IPS DF 19.7 (cell line): ENCODE results near the gene PRKCE.

ENCODE experiments used
- DNase-seq: peaks from one replicate; pipeline ENCODE4 v3.0.0-alpha.2; 2013; ENCODE audit warnings: low read depth, low spot score

PRKCE gene

GRCh38 chr2:46072101-46072820 is 420.8 kb downstream of the PRKCE start:
- DNase-seq: no peak

DNA sequence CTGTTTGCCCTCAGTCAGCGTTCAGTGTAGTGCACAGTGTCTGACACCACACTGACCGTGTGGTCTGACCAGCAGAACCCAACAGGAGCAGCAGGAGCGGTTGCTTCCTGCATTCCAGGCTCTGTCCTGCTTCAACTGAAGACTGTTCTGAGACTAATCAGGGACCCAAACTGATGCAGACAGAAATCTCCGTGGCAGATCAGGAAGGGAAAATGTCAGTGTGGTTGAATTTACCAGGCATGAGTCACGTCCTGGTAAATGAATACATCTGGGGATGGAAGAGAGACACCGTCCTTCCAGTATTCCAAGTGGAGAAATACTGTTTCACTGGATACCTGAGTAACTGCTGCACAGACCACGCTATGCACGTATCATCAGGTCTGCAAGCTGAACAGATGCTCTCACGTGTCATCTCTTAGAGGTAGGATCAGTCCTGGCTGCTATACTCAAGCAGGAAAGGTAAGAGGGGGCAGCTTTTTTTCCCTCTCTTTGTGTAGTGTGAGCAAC is 422.1 kb downstream of the PRKCE start:
- DNase-seq: no peak

GRCh38 chr2:46074501-46074900 is 423.0 kb downstream of the PRKCE start:
- DNase-seq: no peak

DNA sequence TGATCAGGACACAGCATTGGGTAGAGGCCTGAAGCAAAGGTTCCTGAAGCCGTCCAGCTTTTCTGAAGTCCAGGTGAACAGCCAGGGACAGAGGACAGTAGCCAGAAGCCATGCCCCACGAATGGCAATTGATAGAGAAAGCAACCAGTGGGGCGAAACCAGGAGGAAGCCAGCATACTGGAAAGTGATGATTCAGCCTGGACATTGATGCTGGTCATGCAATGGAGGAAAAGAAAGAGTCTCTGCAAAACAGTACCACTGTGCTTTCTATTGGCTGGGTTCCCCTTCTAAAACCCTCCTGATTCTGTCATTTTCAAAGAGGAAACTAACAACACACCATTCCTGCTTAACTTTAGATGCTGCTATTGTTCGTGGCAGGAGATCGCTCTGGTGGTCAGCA is 424.4 kb downstream of the PRKCE start:
- no peak for DNase-seq

DNA sequence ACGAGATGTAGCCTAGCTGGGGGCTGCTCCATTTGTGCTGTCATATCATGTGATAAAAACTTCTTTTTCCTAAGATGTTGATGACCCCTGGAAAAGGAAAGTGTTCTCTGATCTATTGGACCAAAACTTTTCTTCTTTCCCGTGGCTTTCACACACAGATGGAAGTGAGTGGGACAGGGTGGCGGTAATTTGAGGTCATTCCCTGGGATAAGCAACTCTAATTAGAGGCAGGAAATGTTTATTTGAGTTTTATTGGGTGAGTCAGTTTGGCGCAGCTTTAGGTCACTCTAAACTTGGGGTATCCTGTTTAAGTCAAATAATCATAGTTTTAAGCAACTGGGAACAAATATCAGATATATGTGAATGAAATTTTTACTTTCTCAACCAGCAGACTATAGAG is 424.8 kb downstream of the PRKCE start:
- no peak for DNase-seq

DNA sequence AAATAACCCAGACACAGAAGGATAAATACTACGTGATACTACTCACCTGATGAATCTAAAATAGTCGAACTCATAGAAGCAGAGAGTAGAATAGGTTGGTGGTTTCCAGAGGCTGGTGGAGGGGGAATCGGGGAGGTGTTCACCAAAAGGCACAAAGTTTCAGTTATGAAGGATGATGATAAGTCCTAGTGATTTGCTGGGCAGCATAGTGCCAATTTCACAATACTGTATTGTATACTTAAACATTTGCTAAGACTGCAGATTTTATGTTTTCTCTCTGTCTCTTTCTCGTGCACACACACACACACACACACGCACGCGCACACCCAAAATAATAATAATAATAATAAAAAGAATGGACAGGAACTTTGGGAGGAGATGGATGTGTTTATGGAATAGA is 425.4 kb downstream of the PRKCE start:
- no peak for DNase-seq

DNA sequence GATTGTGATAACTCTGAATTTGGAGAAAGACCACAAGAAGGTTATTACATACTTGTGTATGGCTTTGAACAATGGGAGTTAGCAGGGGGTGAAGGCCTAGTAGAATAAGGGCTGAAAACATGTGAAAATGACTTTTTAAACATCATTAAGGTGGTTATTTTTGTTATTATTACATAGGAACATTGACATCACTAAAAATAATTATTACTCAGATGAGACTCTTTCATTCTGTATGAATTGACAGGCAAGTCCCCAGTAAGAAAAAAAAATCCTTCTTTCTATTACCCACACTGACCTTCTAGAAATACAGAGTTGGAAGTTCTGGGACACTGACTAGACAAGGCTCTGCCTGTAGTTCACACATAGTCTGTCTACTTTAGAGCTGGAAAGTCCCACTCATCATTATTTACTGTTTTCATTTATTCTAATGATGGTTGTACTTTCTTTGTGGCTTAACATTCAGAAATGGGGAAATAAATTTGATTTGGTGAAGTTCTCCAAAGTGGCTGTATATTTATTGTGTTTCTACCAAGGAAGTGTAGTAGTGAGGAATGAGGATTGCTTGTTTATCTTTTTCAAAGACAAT is 426.1 kb downstream of the PRKCE start:
- DNase-seq: no peak

DNA sequence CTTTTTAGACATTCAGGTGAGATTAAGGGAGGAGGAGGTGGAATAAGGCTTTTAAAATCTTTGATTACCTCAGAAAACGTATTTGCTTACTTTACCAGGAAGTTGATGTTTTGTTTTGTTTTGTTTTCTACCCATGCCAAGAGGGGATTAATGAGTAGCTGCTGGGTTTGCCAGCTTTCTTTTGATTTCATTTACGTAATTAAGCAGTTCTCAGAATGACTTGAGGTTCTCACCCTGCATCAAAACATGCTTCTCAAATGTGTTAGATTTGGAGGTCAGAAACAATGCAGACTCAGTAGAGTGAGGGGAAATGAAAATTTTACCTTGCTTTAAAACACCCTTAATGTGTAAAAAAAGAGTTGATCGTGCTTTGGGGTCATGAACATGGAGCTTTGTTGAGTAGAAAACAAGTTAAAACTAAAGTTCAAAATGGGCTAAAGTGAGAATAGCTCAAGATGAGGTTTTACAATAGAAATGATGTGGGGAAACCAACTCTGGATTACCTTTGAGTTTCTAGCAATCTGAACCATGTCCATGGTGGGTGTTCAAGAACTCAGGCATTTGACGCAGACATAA is 428.6 kb downstream of the PRKCE start:
- no peak for DNase-seq

DNA sequence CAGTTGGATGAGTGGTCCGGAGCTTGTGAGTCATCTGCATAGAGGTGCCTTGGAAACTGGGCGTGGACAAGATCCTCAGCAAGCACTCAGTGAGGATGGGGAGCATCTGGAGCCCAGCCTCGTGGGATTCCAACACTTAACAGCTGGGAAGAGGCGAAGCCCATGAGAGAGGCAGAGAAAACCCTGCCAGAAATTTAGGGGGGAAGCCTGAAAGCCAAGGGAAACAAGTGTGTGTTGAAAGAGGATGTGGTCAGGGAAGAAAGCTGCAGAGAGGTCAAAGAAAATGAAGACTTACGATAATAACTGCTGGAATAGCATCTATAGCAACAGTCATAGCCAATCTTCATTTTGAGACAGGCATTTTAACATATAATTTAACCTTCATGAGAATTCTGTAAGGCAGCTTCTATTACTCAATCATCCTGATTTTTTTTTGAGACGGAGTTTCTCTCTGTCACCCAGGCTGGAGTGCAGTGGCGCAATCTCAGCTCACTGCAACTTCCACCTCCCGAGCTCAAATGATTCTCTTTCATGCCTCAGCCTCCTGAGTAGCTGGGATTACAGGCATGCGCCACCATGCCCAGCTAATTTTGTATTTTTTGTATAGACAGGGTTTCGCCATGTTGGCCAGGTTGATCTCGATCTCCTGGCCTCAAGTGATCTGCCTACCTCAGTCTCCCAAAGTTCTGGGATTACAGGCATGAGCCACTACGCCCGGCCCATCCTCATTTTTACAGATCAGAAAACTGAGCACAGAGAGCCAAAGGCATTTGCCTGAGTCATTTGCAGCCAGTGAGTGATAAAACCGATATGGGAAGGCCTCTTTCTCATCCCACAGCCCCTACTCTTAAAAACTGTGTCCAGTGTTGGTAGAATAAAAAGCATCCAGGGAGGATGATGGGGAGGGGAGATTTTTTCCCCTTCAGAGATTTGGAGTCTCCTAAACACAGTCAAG is 431.3 kb downstream of the PRKCE start:
- DNase-seq: no peak

- DNase-seq: no peak
Observed at GRCh38 chr2:46086578-46087070, 435.1 kb downstream of the PRKCE start.

- no peak for DNase-seq
Observed at GRCh38 chr2:46087492-46087891, 436.0 kb downstream of the PRKCE start.

- no peak for DNase-seq
Observed at GRCh38 chr2:46091004-46091403, 439.5 kb downstream of the PRKCE start.

GRCh38 chr2:46091961-46092667 is 440.6 kb downstream of the PRKCE start:
- no peak for DNase-seq

DNA sequence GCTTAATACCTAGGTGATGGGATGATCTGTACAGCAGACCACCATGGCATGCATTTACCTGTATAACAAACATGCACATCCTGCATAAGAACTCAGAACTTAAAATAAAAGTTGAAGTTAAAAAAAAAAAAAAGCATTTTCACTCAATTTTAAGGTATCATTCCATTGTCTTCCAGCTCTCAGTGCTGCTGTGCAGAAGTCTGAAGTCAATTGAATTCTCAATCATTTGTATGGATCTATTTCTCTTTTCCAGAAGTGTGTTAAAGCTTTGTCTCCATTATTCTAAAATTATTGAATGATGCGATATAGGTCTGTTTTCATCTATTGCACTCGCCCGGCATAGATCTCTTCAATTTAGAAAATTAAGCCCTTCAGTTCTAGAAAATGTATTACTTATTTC is 443.2 kb downstream of the PRKCE start:
- DNase-seq: no peak

DNA sequence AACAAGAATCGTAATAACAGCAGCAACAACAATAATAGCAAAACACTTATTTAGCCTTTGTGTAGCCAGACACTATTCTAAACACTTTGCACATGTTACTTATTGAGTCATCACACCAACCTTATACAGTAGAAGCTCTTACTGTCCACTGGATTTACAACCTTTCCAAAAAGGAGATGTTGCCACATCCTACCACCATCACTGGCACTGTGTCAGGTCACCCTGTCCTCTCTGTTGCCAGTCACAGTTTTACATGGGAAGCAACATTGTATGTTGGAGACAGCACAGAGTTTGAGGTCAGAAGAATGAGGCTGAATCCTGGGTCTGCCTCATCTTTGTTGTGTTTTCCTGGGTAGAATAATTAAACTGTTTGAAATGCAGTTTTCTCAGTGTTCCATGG is 444.4 kb downstream of the PRKCE start:
- no peak for DNase-seq

GRCh38 chr2:46096260-46096659 is 444.8 kb downstream of the PRKCE start:
- DNase-seq: no peak

- DNase-seq: no peak
Observed at GRCh38 chr2:46097714-46098480, 446.4 kb downstream of the PRKCE start.

- no peak for DNase-seq
Observed at GRCh38 chr2:46098621-46099062, 447.2 kb downstream of the PRKCE start.

GRCh38 chr2:46101557-46102220 is 450.2 kb downstream of the PRKCE start:
- DNase-seq: no peak

DNA sequence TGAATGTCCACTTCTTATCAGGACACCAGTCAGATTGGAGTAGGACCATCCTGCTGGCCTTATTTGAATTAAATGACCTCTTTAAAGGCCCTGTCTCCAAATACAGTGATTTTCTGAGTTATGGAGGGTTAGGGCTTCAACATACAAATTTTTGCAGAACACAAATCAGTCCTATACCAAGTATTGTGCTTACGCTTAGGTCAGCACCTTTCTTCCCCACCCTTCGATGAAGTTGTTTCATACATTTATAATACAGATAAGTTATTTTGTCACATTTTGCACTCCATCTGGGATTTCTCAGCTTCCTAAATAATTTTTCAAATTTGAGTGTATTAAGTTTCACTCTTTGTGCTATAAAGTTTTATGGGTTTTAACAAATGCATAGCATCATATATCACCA is 455.2 kb downstream of the PRKCE start:
- DNase-seq: no peak
